HepG2 (cell line): Measurements from ENCODE around the gene LDHB. TPM values are rescaled to one million over a fixed set of nuclear protein-coding genes. Genes with fewer than 3 reads are reported as not detected.

ENCODE experiments used
- ATAC-seq: fragments of 200-7000 bp; cut with Tn5 transposase; 3 replicates; pipeline ENCODE4 v1.9.1; 2020; ENCODE audit warnings: mild to moderate bottlenecking, moderate library complexity
- BruUV-seq: library from RNA; stranded (reverse); fragments of 400-500 nt; replicated peaks from 2 replicates; lab custom pipeline; 2021; lab: Mats Ljungman, UMichigan
- CTCF ChIA-PET: fragments of 300-600 bp; formaldehyde crosslinking; extraction: SDS; loops from one replicate; lab custom pipeline; 2021; ENCODE audit warnings: low total read pairs, inconsistent platforms, low intra/inter-chr PET ratio; lab: Yijun Ruan, JAX
- POLR2A ChIA-PET: fragments of 350-600 bp; sonication (Branson Sonifier 250); formaldehyde crosslinking; loops from one replicate; lab custom pipeline; 2020; ENCODE audit warnings: antibody characterized with exemption, inconsistent platforms; lab: Yijun Ruan, JAX
- DNase-seq: peaks from one replicate; pipeline ENCODE4 v3.0.0-alpha.2; 2015; ENCODE audit warnings: low spot score
- FAIRE-seq: peaks from 3 replicates; lab custom pipeline; 2011; peaks lifted over from hg19 to GRCh38; lab: Jason Lieb, UNC
- H2AFZ ChIP-seq: one replicate; pipeline ENCODE4 v1.6.1; 2011; ENCODE audit warnings: low read length, inconsistent platforms
- H3K27ac ChIP-seq: fragments of 300-600 bp; 3 replicates; pipeline ENCODE4 v1.8.0; 2011; ENCODE audit warnings: mixed run types, mild to moderate bottlenecking, mixed read lengths, low read length, inconsistent platforms; ENCODE audit not compliant: insufficient read depth; ENCODE audit errors: extremely low read length
- H3K27me3 ChIP-seq, 2 experiments: fragments of 200-600 bp in 1 of 2; 2 replicates in 1 of 2; 3 replicates in 1 of 2; pipeline versions ENCODE4 v1.6.0 to v1.8.0; 2011; ENCODE audit warnings: low read length in 2 of 2, mild to moderate bottlenecking in 2 of 2, moderate library complexity in 2 of 2, inconsistent platforms in 1 of 2; ENCODE audit not compliant: insufficient read depth in 2 of 2, control insufficient read depth in 1 of 2
- H3K36me3 ChIP-seq, 2 experiments: fragments of 200-600 bp in 1 of 2; replicated peaks in 1 of 2; 2 replicates in 1 of 2; 3 replicates in 1 of 2; pipeline versions ENCODE4 v1.5.1 to v1.8.0; 2011; ENCODE audit warnings: low read length in 2 of 2, inconsistent platforms in 1 of 2; ENCODE audit not compliant: insufficient read depth in 2 of 2, control insufficient read depth in 1 of 2
- H3K4me1 ChIP-seq: 2 replicates; pipeline ENCODE4 v1.5.1; 2012; ENCODE audit warnings: low read length, inconsistent platforms; ENCODE audit not compliant: insufficient read depth
- H3K4me2 ChIP-seq: 2 replicates; pipeline ENCODE4 v1.6.0; 2011; ENCODE audit warnings: low read depth, low read length, inconsistent platforms
- H3K4me3 ChIP-seq, 3 experiments: fragments of 200-600 bp in 1 of 3; sonication (generic), shearing (Covaris generic) in 1 of 3; replicated peaks in 1 of 3; 2 replicates each; pipeline ENCODE4 v1.5.1; 2011 to 2016; ENCODE audit warnings: low read length in 3 of 3, inconsistent platforms in 2 of 3, low read depth in 2 of 3, mild to moderate bottlenecking in 2 of 3, control low read depth in 1 of 3, mixed read lengths in 1 of 3; ENCODE audit not compliant: insufficient read depth in 1 of 3
- H3K79me2 ChIP-seq: one replicate; pipeline ENCODE4 v1.6.1; 2011; ENCODE audit warnings: low read length, inconsistent platforms; ENCODE audit not compliant: insufficient read depth
- H3K9ac ChIP-seq: 2 replicates; pipeline ENCODE4 v1.6.0; 2011; ENCODE audit warnings: mild to moderate bottlenecking, low read depth, low read length, inconsistent platforms; ENCODE audit not compliant: insufficient read depth
- H3K9me3 ChIP-seq: 2 replicates; pipeline ENCODE4 v1.5.1; 2012; ENCODE audit warnings: mild to moderate bottlenecking, low read length
- H4K20me1 ChIP-seq: 2 replicates; pipeline ENCODE4 v1.6.0; 2011; ENCODE audit warnings: inconsistent platforms, mild to moderate bottlenecking, low read length, moderate library complexity; ENCODE audit not compliant: insufficient read depth
- ARID5B ChIP-seq: IDR thresholded peaks from 2 replicates; pipeline ENCODE4 v1.4.0; 2020; ENCODE audit warnings: mild to moderate bottlenecking, missing genetic modification reagents
- ATM ChIP-seq: fragments of 450-650 bp; IDR thresholded peaks from 2 replicates; pipeline ENCODE4 v1.7.1; 2017; ENCODE audit warnings: mild to moderate bottlenecking, borderline replicate concordance
- CEBPG ChIP-seq: IDR thresholded peaks from 2 replicates; pipeline ENCODE4 v1.6.1; 2016
- EHMT2 ChIP-seq: fragments of 200-600 bp; sonication (generic); IDR thresholded peaks from 2 replicates; pipeline ENCODE4 v1.7.0; 2017; ENCODE audit warnings: antibody characterized with exemption, low read depth, low read length, borderline replicate concordance
- FOXA3 ChIP-seq: IDR thresholded peaks from 2 replicates; pipeline ENCODE4 v1.6.1; 2016; ENCODE audit warnings: missing genetic modification reagents, missing compliant biosample characterization
- JUND ChIP-seq: sonication (generic); formaldehyde crosslinking; IDR thresholded peaks from 2 replicates; pipeline ENCODE4 v1.8.0; 2022; ENCODE audit warnings: mild to moderate bottlenecking, missing genetic modification reagents
- KDM5A ChIP-seq: fragments of 200-600 bp; sonication (generic); IDR thresholded peaks from 2 replicates; pipeline ENCODE4 v1.7.0; 2018; ENCODE audit warnings: antibody characterized with exemption, mild to moderate bottlenecking, low read length, borderline replicate concordance
- MEIS1 ChIP-seq: sonication (generic); formaldehyde crosslinking; IDR thresholded peaks from 2 replicates; pipeline ENCODE4 v1.9.0; 2021; ENCODE audit warnings: mild to moderate bottlenecking, missing genetic modification reagents, moderate library complexity, borderline replicate concordance
- NRL ChIP-seq: sonication (generic); formaldehyde crosslinking; IDR thresholded peaks from 2 replicates; pipeline ENCODE4 v1.5.0; 2020; ENCODE audit warnings: missing genetic modification reagents, mild to moderate bottlenecking, moderate library complexity, borderline replicate concordance
- PHB2 ChIP-seq: fragments of 450-650 bp; IDR thresholded peaks from 2 replicates; pipeline ENCODE4 v1.6.1; 2018; ENCODE audit not compliant: partially characterized antibody
- POGK ChIP-seq: sonication (generic); formaldehyde crosslinking; conservative IDR thresholded peaks from 2 replicates; pipeline ENCODE4 v1.8.0; 2022; ENCODE audit warnings: mild to moderate bottlenecking, moderate library complexity, missing genetic modification reagents
- SIN3B ChIP-seq: fragments of 150-350 bp; IDR thresholded peaks from 2 replicates; pipeline ENCODE4 v1.6.1; 2014; ENCODE audit warnings: low read length
- ZFP41 ChIP-seq: sonication (generic); formaldehyde crosslinking; IDR thresholded peaks from 2 replicates; pipeline ENCODE4 v1.4.0; 2020; ENCODE audit warnings: mild to moderate bottlenecking, missing genetic modification reagents, borderline replicate concordance
- ZNF251 ChIP-seq: sonication (generic); formaldehyde crosslinking; IDR thresholded peaks from 2 replicates; pipeline ENCODE4 v1.9.0; 2021; ENCODE audit warnings: mild to moderate bottlenecking, missing genetic modification reagents
- ZNF326 ChIP-seq: sonication (generic); formaldehyde crosslinking; IDR thresholded peaks from 2 replicates; pipeline ENCODE4 v1.4.0; 2020; ENCODE audit warnings: missing genetic modification reagents, borderline replicate concordance
- ZNF430 ChIP-seq: sonication (generic); formaldehyde crosslinking; IDR thresholded peaks from 2 replicates; pipeline ENCODE4 v1.9.0; 2021; ENCODE audit warnings: mild to moderate bottlenecking, missing genetic modification reagents
- ZNF883 ChIP-seq: sonication (generic); formaldehyde crosslinking; IDR thresholded peaks from 2 replicates; pipeline ENCODE4 v1.5.1; 2020; ENCODE audit warnings: mild to moderate bottlenecking, missing genetic modification reagents; ENCODE audit errors: not compliant biosample characterization
- WGBS: methylation state at CpG from one replicate; pipeline ENCODE4 v1.1.6; 2017; ENCODE audit warnings: low lambda C conversion rate; 5-methylcytosine and 5-hydroxymethylcytosine counted together
- in situ Hi-C: cut with HindIII; loops from 2 replicates; pipeline ENCODE4 v1.10.0; 2017; ENCODE audit warnings: low pct_unique_long_range_greater_than_20kb; ENCODE audit not compliant: extremely low pct_ligation_motif_present
- intact Hi-C: fragments of 100-400 bp; cut with micrococcal nuclease; formaldehyde crosslinking; loops from one replicate; pipeline ENCODE4 v1.10.0; 2022; ENCODE audit not compliant: unreplicated experiment
- polyA plus RNA-seq, 8 experiments: library from polyadenylated mRNA; depleted of rRNA in 3 of 8; stranded (reverse) in 7 of 8; unstranded in 1 of 8; fragments of >200 nt; fragmentation: Illumina TruSeq in 4 of 8; extraction: Trizol in 4 of 8; gene quantifications; 2 replicates each; pipeline versions ENCODE4 v1.2.1 to v1.2.3, GENCODE V29; 2011 to 2016; ENCODE audit warnings: low read depth in 4 of 8, missing spikeins in 1 of 8, mixed read lengths in 1 of 8; ENCODE audit not compliant: insufficient read depth in 1 of 8
- total RNA-seq, 5 experiments: library from RNA; depleted of rRNA; stranded (reverse); fragments of >200 nt; fragmentation: Illumina TruSeq; extraction: Trizol; gene quantifications; 2 replicates each; pipeline ENCODE4 v1.2.3, GENCODE V29; 2016; ENCODE audit warnings: low read depth in 1 of 5
- TF ChIP-seq, protein P1 (sequence below): sonication (generic); formaldehyde crosslinking; IDR thresholded peaks from 2 replicates; pipeline ENCODE4 v1.4.0; 2020; ENCODE audit warnings: missing genetic modification reagents
- TF ChIP-seq, protein P2 (sequence below): IDR thresholded peaks from 2 replicates; pipeline ENCODE4 v1.6.1; 2016; ENCODE audit warnings: missing compliant biosample characterization, missing genetic modification reagents, borderline replicate concordance

Gene LDHB
- total and polyA plus RNA-seq, 2 of the 13 experiments (the other 11 are each of a cell fraction or from before 2014, with no cell fraction given), result 0.08 TPM; not detected in 1

- H3K4me1 ChIP-seq, result no peaks in the 10 kb centered on the region
- in situ Hi-C loops (loop anchor here (25.0 kb wide), 1 partner anchor 732 kb away; no protein-coding TSS in a partner anchor), intact Hi-C loops (no loop called here)
- H3K36me3 ChIP-seq, result no peaks in the 10 kb centered on the region
- H3K4me2 ChIP-seq, result no peak overlapping the region
- POLR2A ChIA-PET, result no interaction called here
- no peaks in the 10 kb centered on the region for H3K79me2 ChIP-seq
- no TSS peak for BruUV-seq
- H3K27me3 ChIP-seq, result no peaks in the 10 kb centered on the region
- FAIRE-seq (no peak), DNase-seq (no peak), ATAC-seq (no peak)
- no peak overlapping the region for H3K4me3 ChIP-seq
- no peaks in the 10 kb centered on the region for H4K20me1 ChIP-seq
- CTCF ChIA-PET, result no interaction called here
- no peak overlapping the region for H3K9ac ChIP-seq
- no peak overlapping the region for H3K27ac ChIP-seq
- H2AFZ ChIP-seq, result no peak overlapping the region
- 53% methylated on average over 4 of the region's 4 CpGs for WGBS
- no peaks in the 10 kb centered on the region for H3K9me3 ChIP-seq
- TF ChIP-seq ZNF326 (CRISPR knock-in tag), result no peak
- TF ChIP-seq JUND (CRISPR knock-in tag), result no peak
- no peak for TF ChIP-seq KDM5A
- no peak for TF ChIP-seq POGK
- no peak for TF ChIP-seq NRL (CRISPR knock-in tag)
- no peak for TF ChIP-seq EHMT2
- no peak for TF ChIP-seq PHB2
- no peak for TF ChIP-seq ATM
- no peak for TF ChIP-seq ZFP41 (CRISPR knock-in tag)
- TF ChIP-seq FOXA3 (CRISPR knock-in tag), result no peak
- TF ChIP-seq CEBPG (CRISPR knock-in tag), result no peak
- TF ChIP-seq ARID5B (CRISPR knock-in tag), result no peak
- no peak for TF ChIP-seq MEIS1 (CRISPR knock-in tag)
- no peak for TF ChIP-seq ZNF430 (CRISPR knock-in tag)
- TF ChIP-seq ZNF251 (CRISPR knock-in tag), result no peak
- no peak for TF ChIP-seq ZNF883
- TF ChIP-seq, protein P1, sequence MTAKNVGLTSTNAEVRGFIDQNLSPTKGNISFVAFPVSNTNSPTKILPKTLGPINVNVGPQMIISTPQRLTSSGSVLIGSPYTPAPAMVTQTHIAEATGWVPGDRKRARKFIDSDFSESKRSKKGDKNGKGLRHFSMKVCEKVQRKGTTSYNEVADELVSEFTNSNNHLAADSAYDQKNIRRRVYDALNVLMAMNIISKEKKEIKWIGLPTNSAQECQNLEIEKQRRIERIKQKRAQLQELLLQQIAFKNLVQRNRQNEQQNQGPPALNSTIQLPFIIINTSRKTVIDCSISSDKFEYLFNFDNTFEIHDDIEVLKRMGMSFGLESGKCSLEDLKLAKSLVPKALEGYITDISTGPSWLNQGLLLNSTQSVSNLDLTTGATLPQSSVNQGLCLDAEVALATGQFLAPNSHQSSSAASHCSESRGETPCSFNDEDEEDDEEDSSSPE (CRISPR knock-in tag), result no peak
- TF ChIP-seq SIN3B, result no peak
- TF ChIP-seq, protein P2, sequence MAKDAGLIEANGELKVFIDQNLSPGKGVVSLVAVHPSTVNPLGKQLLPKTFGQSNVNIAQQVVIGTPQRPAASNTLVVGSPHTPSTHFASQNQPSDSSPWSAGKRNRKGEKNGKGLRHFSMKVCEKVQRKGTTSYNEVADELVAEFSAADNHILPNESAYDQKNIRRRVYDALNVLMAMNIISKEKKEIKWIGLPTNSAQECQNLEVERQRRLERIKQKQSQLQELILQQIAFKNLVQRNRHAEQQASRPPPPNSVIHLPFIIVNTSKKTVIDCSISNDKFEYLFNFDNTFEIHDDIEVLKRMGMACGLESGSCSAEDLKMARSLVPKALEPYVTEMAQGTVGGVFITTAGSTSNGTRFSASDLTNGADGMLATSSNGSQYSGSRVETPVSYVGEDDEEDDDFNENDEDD (CRISPR knock-in tag), result no peak
Observed at GRCh38 chr12:21704847-21705246, 47.2 kb upstream of the LDHB start.
